ENCODE measurements around the gene UBE4B. TPM values are rescaled to one million over a fixed set of nuclear protein-coding genes. Genes with fewer than 3 reads are reported as not detected.

The UBE4B gene
- total RNA-seq, 1 experiment from 2014 or later: 28.1 TPM

DNA sequence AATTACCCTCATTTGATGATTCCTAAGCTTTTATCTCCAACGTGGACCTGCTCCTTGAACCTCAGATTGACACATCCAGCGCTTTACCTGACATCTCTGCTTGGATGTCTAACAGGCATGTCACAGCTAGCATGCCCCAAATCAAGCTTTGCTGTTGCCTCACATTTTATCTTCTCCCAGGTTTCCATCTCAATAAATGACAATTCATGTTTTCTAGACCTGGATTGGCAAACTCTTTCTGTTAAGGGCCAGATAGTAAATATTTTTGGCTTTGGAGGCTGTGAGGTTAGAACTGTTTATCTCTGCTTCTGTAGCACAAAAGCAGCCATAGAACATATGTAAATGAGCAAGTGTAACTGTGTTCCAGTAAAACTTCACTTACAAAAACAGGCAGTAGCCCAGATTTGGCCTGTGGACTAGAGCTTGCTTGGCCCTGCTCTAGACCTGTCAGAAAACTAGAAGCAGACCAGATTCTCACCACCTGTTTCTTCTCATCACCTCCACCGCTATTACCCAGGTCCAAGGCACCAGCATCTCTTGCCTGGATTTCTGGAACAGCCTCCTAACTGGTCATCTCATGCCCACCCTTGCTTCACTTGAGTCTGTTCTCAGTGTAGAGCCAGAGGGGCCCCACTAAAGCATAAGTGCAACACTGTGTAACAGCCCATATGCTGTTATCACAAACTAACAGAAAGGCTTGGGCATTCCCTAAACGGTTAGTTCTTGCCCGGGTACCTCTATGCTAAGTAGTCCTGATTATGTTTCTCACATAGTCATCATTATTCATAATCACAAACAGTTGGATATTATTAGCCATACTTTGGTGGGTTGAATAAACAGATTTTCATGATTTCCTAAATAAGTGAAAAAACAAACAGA, 42.3 kb downstream of the UBE4B start:
- TF ChIP-seq, protein P1, sequence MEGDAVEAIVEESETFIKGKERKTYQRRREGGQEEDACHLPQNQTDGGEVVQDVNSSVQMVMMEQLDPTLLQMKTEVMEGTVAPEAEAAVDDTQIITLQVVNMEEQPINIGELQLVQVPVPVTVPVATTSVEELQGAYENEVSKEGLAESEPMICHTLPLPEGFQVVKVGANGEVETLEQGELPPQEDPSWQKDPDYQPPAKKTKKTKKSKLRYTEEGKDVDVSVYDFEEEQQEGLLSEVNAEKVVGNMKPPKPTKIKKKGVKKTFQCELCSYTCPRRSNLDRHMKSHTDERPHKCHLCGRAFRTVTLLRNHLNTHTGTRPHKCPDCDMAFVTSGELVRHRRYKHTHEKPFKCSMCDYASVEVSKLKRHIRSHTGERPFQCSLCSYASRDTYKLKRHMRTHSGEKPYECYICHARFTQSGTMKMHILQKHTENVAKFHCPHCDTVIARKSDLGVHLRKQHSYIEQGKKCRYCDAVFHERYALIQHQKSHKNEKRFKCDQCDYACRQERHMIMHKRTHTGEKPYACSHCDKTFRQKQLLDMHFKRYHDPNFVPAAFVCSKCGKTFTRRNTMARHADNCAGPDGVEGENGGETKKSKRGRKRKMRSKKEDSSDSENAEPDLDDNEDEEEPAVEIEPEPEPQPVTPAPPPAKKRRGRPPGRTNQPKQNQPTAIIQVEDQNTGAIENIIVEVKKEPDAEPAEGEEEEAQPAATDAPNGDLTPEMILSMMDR (IDR thresholded peaks at IDR 0.05; ENCODE audit: unreplicated experiment): no peak
- CTCF ChIA-PET: no interaction called here
- no peak for DNase-seq
- H3K4me3 Mint-ChIP-seq (ENCODE audit: low read depth, unreplicated experiment): no peak overlapping the region
- intact Hi-C loops (cut with micrococcal nuclease; ENCODE audit: unreplicated experiment): no loop called here
- peaks cover 14% of the 10 kb centered on the region for H3K4me1 Mint-ChIP-seq (ENCODE audit: low read depth, unreplicated experiment)
- H3K27ac Mint-ChIP-seq (ENCODE audit: unreplicated experiment): no peak overlapping the region
- no peaks in the 10 kb centered on the region for H3K27me3 Mint-ChIP-seq (ENCODE audit: unreplicated experiment)
- peaks cover 8% of the 10 kb centered on the region for H3K36me3 Mint-ChIP-seq (ENCODE audit: insufficient read depth, unreplicated experiment)
- no TSS peak for BruUV-seq (replicated peaks)
- H3K9me3 Mint-ChIP-seq (ENCODE audit: low read depth, unreplicated experiment): no peaks in the 10 kb centered on the region

DNA sequence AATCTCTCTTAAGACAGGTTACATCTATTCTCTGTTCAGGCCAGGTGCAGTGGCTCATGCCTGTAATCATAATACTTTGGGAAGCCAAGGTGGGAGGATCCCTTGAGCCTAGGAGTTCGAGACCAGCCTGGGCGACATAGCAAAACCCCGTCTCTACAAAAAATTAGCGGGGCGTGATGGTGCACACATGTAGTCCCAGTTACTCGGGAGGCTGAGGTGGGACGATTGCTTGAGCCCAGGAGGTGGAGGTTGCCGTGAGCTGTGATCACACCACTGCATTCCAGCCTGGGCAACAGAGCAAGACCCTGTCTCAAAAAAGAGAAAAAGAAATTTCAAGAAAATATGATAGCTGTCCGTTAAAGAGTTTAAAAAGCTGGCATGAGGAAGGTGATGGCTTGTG, 43.0 kb downstream of the UBE4B start:
- H3K4me1 Mint-ChIP-seq (ENCODE audit: low read depth, unreplicated experiment): peaks cover 14% of the 10 kb centered on the region
- TF ChIP-seq, protein P1 (IDR thresholded peaks at IDR 0.05; ENCODE audit: unreplicated experiment): no peak
- BruUV-seq (replicated peaks): no TSS peak
- H3K27me3 Mint-ChIP-seq (ENCODE audit: unreplicated experiment): no peaks in the 10 kb centered on the region
- H3K36me3 Mint-ChIP-seq (ENCODE audit: insufficient read depth, unreplicated experiment): peaks cover 8% of the 10 kb centered on the region
- intact Hi-C loops (cut with micrococcal nuclease; ENCODE audit: unreplicated experiment): no loop called here
- CTCF ChIA-PET: no interaction called here
- DNase-seq: no peak
- H3K9me3 Mint-ChIP-seq (ENCODE audit: low read depth, unreplicated experiment): peaks cover 2% of the 10 kb centered on the region
- H3K27ac Mint-ChIP-seq (ENCODE audit: unreplicated experiment): no peak overlapping the region
- H3K4me3 Mint-ChIP-seq (ENCODE audit: low read depth, unreplicated experiment): no peak overlapping the region

DNA sequence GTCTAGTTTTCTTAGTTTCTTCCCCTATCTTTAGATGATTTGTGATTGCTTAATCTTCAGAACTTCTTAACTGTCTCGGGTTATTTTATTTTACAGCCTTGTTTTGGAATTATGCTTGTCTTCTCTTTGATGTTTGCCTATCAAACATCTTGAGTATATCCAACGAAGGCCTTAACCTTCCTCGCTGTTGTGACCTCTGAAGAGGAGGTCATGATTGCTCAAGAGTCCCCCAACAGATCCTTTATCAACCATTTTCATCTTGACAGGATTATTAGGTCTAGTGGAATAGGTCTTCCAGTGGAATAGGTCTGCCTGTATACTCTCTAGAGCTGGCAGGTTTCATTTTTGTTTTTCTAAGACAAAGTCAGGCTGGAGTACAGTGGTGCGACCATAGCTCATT, 45.7 kb downstream of the UBE4B start:
- Mint-ChIP-seq H3K27me3 (ENCODE audit: unreplicated experiment) (no peaks in the 10 kb centered on the region), H3K9me3 (ENCODE audit: low read depth, unreplicated experiment) (peaks cover 2% of the 10 kb centered on the region), H3K36me3 (ENCODE audit: insufficient read depth, unreplicated experiment) (peaks cover 8% of the 10 kb centered on the region), H3K4me3 (ENCODE audit: low read depth, unreplicated experiment) (no peak overlapping the region), H3K4me1 (ENCODE audit: low read depth, unreplicated experiment) (peaks cover 14% of the 10 kb centered on the region), H3K27ac (ENCODE audit: unreplicated experiment) (no peak overlapping the region)
- DNase-seq: no peak
- intact Hi-C loops (cut with micrococcal nuclease; ENCODE audit: unreplicated experiment): no loop called here
- TF ChIP-seq, protein P1 (IDR thresholded peaks at IDR 0.05; ENCODE audit: unreplicated experiment): no peak
- no TSS peak for BruUV-seq (replicated peaks)
- CTCF ChIA-PET: no interaction called here

DNA sequence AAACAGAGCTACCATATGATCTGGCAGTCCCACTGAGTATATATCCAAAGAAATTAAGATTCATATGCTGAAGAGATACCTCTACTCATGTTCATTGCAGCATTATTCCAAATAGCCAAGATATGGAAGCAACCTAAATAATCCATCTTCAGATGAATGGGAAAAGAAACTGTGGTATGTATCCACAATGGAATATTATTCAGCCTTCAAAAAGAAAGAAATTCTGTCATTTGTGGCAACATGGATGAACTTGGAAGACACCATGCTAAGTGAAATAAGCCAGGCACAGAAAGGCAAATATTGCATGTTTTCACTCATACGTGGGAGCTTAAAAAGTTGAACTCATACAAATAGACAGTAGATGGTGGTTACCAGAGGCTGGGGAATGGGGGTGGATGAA, 47.8 kb downstream of the UBE4B start:
- intact Hi-C loops (cut with micrococcal nuclease; ENCODE audit: unreplicated experiment): no loop called here
- Mint-ChIP-seq H3K4me1 (ENCODE audit: low read depth, unreplicated experiment) (no peaks in the 10 kb centered on the region), H3K27me3 (ENCODE audit: unreplicated experiment) (no peaks in the 10 kb centered on the region), H3K4me3 (ENCODE audit: low read depth, unreplicated experiment) (no peak overlapping the region), H3K36me3 (ENCODE audit: insufficient read depth, unreplicated experiment) (no peaks in the 10 kb centered on the region), H3K9me3 (ENCODE audit: low read depth, unreplicated experiment) (peaks cover 2% of the 10 kb centered on the region), H3K27ac (ENCODE audit: unreplicated experiment) (no peak overlapping the region)
- TF ChIP-seq, protein P1 (IDR thresholded peaks at IDR 0.05; ENCODE audit: unreplicated experiment): no peak
- DNase-seq: no peak
- no TSS peak for BruUV-seq (replicated peaks)
- CTCF ChIA-PET: no interaction called here

Measured in Calu3 (cell line).